Colon (tissue), 2 donors: ENCODE results near the gene PLXNA4.
"Not testable (repeated sequence)": the region's sequence is repeated elsewhere in the genome, so short reads cannot be mapped to it uniquely, and the experiment has no call there.

ENCODE experiments used
- FAIRE-seq: peaks from 2 replicates; lab custom pipeline; 2012; peaks lifted over from hg19 to GRCh38; lab: Jason Lieb, UNC
- donor health status: control.
- donor health status: control.

The PLXNA4 gene

DNA sequence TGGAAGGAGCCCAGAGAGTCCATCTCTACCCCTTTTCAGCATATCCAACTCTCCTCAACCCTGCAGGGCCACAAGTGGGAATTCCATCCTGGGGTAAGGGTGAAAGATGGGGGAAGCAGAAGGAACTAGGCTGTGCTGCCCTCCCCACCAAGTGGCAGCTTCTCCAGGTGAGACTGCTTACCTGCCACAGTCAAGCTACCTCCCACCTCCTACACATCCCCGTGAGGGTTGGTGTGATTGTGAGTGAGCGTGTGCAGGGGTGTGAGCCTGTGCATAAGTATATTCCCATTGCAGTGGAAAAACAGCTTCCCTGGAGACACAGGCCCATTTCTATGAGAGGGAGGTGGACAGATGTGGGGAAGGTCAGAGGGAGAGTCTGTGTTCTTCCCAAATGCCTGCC lies 376.6 kb downstream of the PLXNA4 start:
- FAIRE-seq = no peak

DNA sequence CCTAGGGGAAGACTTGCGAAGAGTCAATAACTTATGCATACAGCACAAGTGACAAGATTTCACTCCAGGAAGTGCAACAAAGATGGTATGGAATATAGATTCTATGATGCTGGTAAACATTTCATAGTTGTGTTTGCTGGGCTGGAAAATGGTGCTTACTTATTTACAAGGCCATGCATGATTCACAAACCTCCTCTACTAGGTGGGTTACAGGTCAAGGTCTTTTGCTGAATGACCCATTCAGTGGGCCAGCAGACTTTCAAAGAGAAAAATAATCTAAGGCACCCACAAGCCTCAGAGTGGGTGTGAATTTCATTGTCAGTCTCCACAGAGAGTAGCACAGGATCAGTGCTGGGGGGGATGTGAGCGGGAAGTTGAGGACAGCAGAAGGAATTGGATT lies 378.5 kb downstream of the PLXNA4 start:
- FAIRE-seq = no peak

DNA sequence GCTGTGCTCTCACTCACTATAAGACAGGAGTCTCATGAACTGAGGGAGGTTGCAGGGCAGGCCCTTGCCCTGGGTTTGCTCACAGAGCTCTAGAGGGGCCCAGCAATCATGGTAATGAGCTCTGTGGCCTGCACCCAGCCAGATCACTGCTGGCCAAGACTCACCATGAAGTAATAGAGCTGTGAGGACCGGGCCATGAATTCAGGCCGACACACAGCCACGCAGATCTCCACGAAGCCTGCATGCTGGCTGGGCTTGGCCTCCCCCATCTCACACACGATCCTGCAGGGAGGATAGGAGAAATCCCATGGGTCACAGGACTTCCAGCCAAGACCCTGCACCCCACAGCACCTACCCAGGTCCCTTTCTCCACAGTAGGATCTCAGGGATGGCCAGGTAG lies 382.4 kb downstream of the PLXNA4 start:
- no peak for FAIRE-seq

DNA sequence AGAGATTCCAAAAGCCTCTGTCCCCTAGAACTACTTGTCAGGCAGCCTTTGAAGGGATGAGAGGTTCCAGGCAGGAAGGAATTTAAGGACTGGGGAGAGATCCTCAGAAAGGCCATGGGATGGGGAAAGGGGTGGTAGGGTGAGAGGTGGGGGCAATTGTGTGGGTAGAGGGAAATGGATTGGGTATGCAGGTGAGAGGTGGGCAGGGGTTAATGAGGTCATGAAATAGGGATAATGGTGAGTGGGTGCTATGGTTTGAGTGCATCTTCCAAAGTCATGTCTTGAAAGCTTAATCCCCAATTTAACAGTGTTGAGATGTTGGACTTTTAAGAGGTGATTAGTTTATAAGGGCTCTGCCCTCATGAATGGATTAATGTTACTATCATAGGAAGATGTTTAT lies 383.5 kb downstream of the PLXNA4 start:
- no peak for FAIRE-seq

GRCh38 chr7:132191418-132191817 lies 384.9 kb downstream of the PLXNA4 start:
- FAIRE-seq = no peak

- no peak for FAIRE-seq
Observed at GRCh38 chr7:132190683-132191082, 385.6 kb downstream of the PLXNA4 start.

DNA sequence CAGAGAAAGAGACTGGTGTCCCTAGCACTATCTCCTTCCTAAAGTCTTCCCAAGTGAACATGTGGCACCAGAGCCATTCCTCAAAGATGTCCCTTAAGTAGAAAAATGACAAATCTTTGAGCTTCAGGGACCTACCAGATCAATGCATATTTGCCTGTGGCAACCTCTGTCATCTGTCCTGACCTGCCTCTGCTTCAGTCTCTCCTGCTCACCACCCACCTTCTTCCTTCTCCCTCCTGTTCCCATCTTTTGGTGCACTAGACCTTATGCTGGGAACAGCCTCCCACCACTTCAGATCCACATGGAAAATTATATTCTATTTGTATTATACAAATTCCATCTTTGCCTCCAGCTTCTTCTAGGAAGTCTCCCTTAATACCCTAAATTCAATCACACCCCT lies 386.4 kb downstream of the PLXNA4 start:
- no peak for FAIRE-seq

- FAIRE-seq = no peak
Observed at GRCh38 chr7:132187869-132188789, 388.1 kb downstream of the PLXNA4 start.

- no peak for FAIRE-seq
Observed at GRCh38 chr7:132187391-132187790, 388.9 kb downstream of the PLXNA4 start.

DNA sequence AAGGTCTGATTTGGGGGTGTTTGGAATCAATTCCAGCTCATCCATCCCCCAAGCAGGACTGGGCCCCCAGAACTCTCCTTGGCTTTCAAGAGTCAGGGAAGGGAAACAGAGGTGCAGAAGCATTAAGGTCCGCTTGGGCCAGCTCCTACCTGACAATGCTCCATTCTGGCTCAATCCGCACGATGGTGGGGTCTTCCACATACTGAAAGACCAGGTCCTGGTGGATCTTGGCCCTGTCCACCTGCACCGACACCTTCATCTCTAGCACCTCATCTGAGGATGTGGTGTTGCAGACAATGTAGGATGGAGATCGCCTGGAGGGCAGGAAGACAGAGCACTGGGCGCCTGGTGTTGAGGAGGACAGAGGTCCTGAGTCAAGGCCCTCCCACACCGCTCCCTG lies 391.1 kb downstream of the PLXNA4 start:
- no peak for FAIRE-seq

- FAIRE-seq = no peak
Observed at GRCh38 chr7:132183781-132184380, 392.4 kb downstream of the PLXNA4 start.

DNA sequence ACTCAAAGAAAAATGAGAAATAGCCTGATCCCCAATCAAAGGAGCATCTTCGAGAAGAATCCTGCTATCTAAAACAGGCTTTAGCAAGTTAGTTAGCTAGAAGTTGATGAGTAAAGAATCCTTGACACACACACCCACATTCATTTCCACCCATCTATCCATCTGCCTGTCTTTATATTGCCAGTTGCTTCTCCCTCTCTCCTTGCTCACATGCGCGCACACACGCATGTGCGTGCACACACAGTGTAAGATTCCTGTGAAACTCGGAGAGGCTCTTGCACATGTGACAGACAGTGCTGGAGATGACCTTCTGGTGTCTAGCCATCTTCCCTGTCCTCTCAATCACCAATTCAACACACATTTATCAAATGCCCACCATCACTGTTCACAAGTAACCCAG lies 393.3 kb downstream of the PLXNA4 start:
- FAIRE-seq = no peak

- no peak for FAIRE-seq
Observed at GRCh38 chr7:132181946-132182685, 394.2 kb downstream of the PLXNA4 start.

DNA sequence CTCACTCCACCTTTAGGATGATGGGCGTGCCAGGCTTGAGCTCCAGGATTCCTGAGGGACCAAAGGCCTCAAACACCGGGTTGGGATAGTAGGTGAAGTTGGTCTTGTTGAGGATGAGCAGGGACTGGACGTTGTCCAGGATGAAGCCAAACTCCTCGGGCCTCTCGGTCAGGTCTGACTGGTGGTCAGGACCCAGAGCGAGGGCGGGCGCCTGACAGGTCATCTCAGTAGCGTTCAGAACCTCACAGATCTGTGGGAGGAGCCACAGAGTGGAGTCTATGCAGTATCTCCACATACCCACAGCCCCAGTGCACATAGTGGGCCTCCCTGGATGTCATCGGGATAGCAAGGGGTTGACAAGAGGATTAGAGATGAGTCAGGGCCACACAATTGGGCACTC lies 394.9 kb downstream of the PLXNA4 start:
- no peak for FAIRE-seq

GRCh38 chr7:132180481-132180880 lies 395.8 kb downstream of the PLXNA4 start:
- no peak for FAIRE-seq

GRCh38 chr7:132179681-132180080 lies 396.6 kb downstream of the PLXNA4 start:
- no peak for FAIRE-seq

- no peak for FAIRE-seq
Observed at GRCh38 chr7:132179080-132179430, 397.2 kb downstream of the PLXNA4 start.

DNA sequence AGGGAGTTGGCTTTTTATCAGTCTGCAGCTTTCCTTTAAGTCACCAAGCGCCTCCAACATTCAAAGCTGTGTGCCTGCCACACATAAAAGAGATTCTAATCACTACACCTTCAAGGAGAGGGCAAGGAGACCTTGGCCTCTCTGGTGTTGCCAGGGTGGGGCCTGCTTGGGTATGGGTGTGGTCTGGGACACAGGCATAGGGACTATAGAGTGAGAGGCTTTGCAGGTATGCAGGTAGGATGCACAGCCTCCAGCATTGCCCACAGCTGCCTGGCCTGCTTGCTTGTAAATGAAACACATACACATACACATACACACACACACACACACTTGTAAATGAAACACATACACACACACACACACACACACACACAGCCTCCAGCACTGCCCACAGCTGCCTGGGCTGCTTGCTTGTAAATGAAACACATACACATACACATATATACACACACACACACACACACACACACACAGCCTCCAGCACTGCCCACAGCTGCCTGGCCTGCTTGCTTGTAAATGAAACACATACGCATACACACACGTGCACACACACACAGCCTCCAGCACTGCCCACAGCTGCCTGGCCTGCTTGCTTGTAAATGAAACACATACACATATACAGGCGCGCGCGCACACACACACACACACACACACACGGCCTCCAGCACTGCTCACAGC lies 397.7 kb downstream of the PLXNA4 start:
- FAIRE-seq = not testable (repeated sequence)

DNA sequence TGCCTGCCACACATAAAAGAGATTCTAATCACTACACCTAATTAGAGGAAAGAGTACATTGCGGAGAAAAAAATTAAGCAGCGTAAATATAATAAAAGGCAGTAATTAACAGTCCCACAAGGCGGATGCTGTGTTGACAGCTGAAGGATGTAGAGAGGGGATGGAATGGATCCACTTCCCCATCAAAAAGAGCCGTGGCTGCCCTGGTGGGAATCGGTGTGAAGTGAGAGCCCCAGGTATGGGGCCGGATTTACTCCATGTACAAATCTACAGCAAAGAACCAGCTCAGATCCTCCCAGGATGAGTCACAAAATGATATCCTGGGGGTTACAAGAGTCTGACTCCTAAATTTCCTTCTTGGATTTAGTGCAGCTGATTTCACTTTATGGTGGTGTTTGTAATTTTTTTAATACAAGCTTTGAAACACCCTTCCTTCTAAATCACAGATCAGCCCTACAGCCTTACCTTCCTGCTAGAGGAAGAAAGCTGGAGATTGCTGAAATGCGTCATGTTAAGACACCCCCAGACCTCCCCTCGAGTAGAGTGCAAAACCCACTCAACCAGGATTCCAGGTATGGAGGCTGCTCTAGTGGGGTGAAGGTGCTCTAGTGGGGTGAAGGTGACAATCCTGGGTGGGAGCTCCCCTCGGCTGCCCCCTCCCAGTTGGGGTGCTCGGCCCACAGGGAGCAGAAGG lies 398.4 kb downstream of the PLXNA4 start:
- no peak for FAIRE-seq

DNA sequence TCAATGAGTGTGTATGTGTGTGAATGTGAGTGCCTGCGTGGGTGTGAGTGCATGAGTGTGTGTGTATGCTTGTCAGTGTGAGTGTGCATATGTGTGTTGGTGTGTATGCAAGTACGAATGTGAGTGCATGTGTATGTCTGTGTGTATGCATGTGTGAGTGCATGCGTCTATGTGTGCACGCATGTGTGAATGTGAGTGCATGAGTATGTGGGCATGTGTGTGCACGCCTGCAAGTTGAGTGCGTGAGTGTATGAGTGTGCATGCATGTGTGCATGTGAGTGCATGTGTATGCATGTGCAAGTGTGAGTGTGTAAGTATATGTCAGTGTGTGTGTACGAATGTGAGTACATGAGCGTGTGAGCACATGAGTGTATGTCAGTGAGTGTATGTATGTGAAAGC lies 399.6 kb downstream of the PLXNA4 start:
- no peak for FAIRE-seq

DNA sequence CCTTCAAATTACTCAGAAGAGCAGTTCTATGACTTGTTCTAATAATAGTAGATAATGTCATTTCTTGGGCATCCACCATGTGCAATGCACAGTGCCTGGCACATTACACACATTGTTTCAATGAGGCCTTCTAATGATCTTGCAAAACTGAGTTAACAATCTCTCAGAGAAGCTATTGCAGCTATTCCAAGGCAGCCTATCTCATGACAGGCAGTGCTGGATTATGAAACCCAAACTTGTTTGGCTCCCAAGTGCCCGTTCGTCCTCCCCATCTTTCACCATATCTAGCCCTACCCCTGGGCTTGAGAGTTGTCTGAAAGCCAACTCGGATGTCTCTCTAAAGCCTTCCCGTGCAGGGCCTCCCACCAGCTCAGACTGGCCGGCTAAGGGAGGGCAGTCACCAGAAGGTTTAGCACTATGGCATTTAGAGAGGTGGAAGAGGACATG lies 405.1 kb downstream of the PLXNA4 start:
- no peak for FAIRE-seq

- FAIRE-seq = no peak
Observed at GRCh38 chr7:132169730-132170129, 406.5 kb downstream of the PLXNA4 start.
